Panc1 (cell line): ENCODE data around the gene DSCAML1. TPM values are rescaled to one million over a fixed set of nuclear protein-coding genes. Genes with fewer than 3 reads are reported as not detected.

Experiments
- ATAC-seq: fragments of 200-7000 bp; cut with Tn5 transposase; 2 replicates; pipeline ENCODE4 v1.9.1; 2020; ENCODE audit warnings: mild to moderate bottlenecking, moderate library complexity
- BruUV-seq: library from RNA; stranded (reverse); fragments of 400-500 nt; replicated peaks from 2 replicates; lab custom pipeline; 2021; lab: Mats Ljungman, UMichigan
- CTCF ChIA-PET: fragments of 300-600 bp; sonication (Branson Sonifier 250); formaldehyde crosslinking; loops from one replicate; lab custom pipeline; 2022; ENCODE audit warnings: antibody characterized with exemption; lab: Charles Lee
- POLR2A ChIA-PET: fragments of 300-600 bp; sonication (Branson Sonifier 250); formaldehyde crosslinking; loops from one replicate; lab custom pipeline; 2022; ENCODE audit warnings: antibody characterized with exemption; lab: Charles Lee
- DNase-seq: peaks from one replicate; pipeline ENCODE4 v3.0.0-alpha.2; 2010; ENCODE audit warnings: low read depth, low spot score
- H3K27ac ChIP-seq: 2 replicates; pipeline ENCODE4 v1.5.1; 2011; ENCODE audit warnings: mild to moderate bottlenecking, low read length, inconsistent platforms
- H3K27me3 ChIP-seq: fragments of 200-500 bp; sonication (Bioruptor generic); 2 replicates; pipeline ENCODE4 v1.6.0; 2014; ENCODE audit warnings: low read length, inconsistent platforms; ENCODE audit not compliant: control insufficient read depth, insufficient read depth
- H3K36me3 ChIP-seq: fragments of 200-500 bp; sonication (Bioruptor generic); 2 replicates; pipeline ENCODE4 v1.5.1; 2014; ENCODE audit warnings: inconsistent platforms, mild to moderate bottlenecking, low read length, moderate library complexity; ENCODE audit not compliant: control insufficient read depth, insufficient read depth
- H3K4me1 ChIP-seq: 2 replicates; pipeline ENCODE4 v1.5.1; 2011; ENCODE audit warnings: inconsistent platforms, mild to moderate bottlenecking, low read length, moderate library complexity; ENCODE audit not compliant: control insufficient read depth, insufficient read depth
- H3K4me3 ChIP-seq, 2 experiments: 2 replicates each; pipeline ENCODE4 v1.5.1; 2011 to 2012; ENCODE audit warnings: low read depth in 2 of 2, low read length in 2 of 2, mild to moderate bottlenecking in 2 of 2, inconsistent platforms in 1 of 2, moderate library complexity in 1 of 2
- H3K9me3 ChIP-seq: fragments of 200-500 bp; sonication (Bioruptor generic); 2 replicates; pipeline ENCODE4 v1.5.1; 2014; ENCODE audit warnings: low read depth, mild to moderate bottlenecking, inconsistent platforms, low read length, moderate library complexity; ENCODE audit not compliant: control insufficient read depth, insufficient read depth
- CTCF ChIP-seq: fragments of 450-650 bp; IDR thresholded peaks from 2 replicates; pipeline ENCODE4 v1.5.1; 2017; ENCODE audit warnings: mild to moderate bottlenecking
- POLR2AphosphoS5 ChIP-seq: IDR thresholded peaks from 2 replicates; pipeline ENCODE4 v1.6.1; 2012; ENCODE audit warnings: mild to moderate bottlenecking, low read depth, low read length, moderate library complexity
- REST ChIP-seq, 2 experiments: IDR thresholded peaks; 2 replicates each; pipeline ENCODE4 v1.6.1; 2011 to 2012; ENCODE audit warnings: low read depth in 2 of 2, control low read depth in 1 of 2, low read length in 1 of 2, mild to moderate bottlenecking in 1 of 2, moderate library complexity in 1 of 2; ENCODE audit not compliant: insufficient read depth in 1 of 2
- SIN3A ChIP-seq: IDR thresholded peaks from 2 replicates; pipeline ENCODE4 v1.6.1; 2012; ENCODE audit warnings: low read depth, mild to moderate bottlenecking, low read length, moderate library complexity, borderline replicate concordance; ENCODE audit not compliant: insufficient read depth
- TCF7L2 ChIP-seq: IDR thresholded peaks from 2 replicates; pipeline ENCODE4 v1.6.1; 2011; ENCODE audit warnings: mild to moderate bottlenecking, low read depth, low read length, inconsistent platforms
- in situ Hi-C: cut with HindIII; loops from 2 replicates; pipeline ENCODE4 v1.10.0; 2016; ENCODE audit warnings: low sequenced_read_pairs, low pct_unique_long_range_greater_than_20kb
- intact Hi-C: fragments of 100-400 bp; cut with micrococcal nuclease; formaldehyde crosslinking; loops from one replicate; pipeline ENCODE4 v1.10.0; 2022; ENCODE audit not compliant: unreplicated experiment
- total RNA-seq: library from RNA; stranded (reverse); gene quantifications from one replicate; pipeline ENCODE4 v1.2.1, GENCODE V29; 2021; ENCODE audit not compliant: unreplicated experiment

DSCAML1 gene
- total RNA-seq, 1 experiment from 2014 or later, result 1.6 TPM

DNA sequence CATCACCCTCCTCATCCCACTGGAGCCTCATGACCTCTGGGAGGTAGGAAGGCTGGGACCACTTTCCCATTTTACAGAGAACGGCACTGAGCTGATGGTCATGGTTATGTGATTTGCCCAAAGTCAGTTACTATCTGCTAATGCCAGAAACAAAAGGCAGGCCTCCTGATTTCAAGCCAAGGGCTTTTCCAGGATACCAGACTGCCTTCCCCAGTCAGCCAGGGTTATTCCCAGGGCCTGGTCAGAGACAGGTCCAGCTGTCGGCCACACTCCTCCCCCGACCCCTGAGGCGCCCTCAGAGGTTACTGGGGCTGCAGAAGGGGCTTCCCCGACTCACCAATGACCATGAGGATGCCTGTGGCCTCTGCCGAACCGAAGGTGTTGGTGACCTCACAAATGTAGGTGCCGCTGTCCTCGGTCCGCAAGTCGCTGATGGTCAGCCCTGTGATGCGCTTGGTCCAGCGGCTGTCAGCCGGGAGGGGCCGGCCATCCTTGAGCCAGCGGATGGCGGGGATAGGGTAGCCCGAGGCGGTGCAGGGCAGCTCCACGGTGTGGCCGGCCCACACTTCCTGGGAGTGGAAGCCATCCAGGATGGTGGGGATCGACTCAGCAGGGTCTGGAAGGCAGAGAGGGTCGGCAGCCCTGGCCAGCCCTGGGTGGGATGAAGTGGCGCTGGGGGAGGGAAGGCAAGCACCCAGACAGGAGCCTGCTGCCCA lies 272.4 kb downstream of the DSCAML1 start:
- in situ Hi-C loops (no loop called here), intact Hi-C loops (no loop called here)
- POLR2A ChIA-PET, result no interaction called here
- CTCF ChIA-PET, result no interaction called here
- Histone ChIP-seq H3K27ac (no peak overlapping the region), H3K4me1 (no peaks in the 10 kb centered on the region), H3K4me3 (no peak overlapping the region), H3K9me3 (no peaks in the 10 kb centered on the region), H3K27me3 (no peaks in the 10 kb centered on the region), H3K36me3 (no peaks in the 10 kb centered on the region)
- no peak for ATAC-seq
- TF ChIP-seq CTCF (no peak), TCF7L2 (no peak), REST (IDR thresholded peaks at IDR 0.05; ENCODE audit: insufficient read depth in 1 of 2, low read depth in 2 of 2, low read length in 1 of 2) (no peak), POLR2AphosphoS5 (no peak), SIN3A (no peak)
- no TSS peak for BruUV-seq
- no peak for DNase-seq

DNA sequence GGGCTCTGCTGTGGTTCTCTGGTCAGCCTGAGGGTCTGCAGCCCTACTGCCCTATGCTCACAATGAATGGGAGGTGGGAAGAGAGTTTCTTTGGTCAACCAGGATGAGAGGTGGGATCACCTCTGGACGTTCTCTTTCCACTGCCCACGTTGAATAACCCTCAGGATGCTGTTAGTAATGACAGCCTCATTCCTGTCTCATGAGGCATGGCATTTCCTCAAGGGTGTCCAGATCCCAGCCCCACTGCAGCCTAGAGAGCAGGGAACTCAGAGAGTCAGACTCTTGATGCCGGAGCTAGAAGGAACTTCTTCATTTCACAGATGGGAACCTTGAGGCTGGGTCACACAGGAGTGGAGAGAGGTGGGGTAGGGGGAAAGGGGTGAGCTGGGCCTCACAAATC lies 273.3 kb downstream of the DSCAML1 start:
- Histone ChIP-seq H3K36me3 (no peaks in the 10 kb centered on the region), H3K4me3 (no peak overlapping the region), H3K4me1 (no peaks in the 10 kb centered on the region), H3K27me3 (no peaks in the 10 kb centered on the region), H3K27ac (no peak overlapping the region), H3K9me3 (no peaks in the 10 kb centered on the region)
- POLR2A ChIA-PET, result no interaction called here
- no TSS peak for BruUV-seq
- DNase-seq, result no peak
- no peak for TF ChIP-seq TCF7L2
- TF ChIP-seq POLR2AphosphoS5, result no peak
- no peak for TF ChIP-seq SIN3A
- TF ChIP-seq CTCF, result no peak
- no peak for TF ChIP-seq REST (IDR thresholded peaks at IDR 0.05; ENCODE audit: insufficient read depth in 1 of 2, low read depth in 2 of 2, low read length in 1 of 2)
- CTCF ChIA-PET, result no interaction called here
- in situ Hi-C loops, result no loop called here
- peak; percentile 54; the same call in 1 of the 2 replicates for ATAC-seq
- intact Hi-C loops, result no loop called here
